Gastroesophageal sphincter (tissue), 4 donors: ENCODE results near the gene ZNF610. TPM values are rescaled to one million over a fixed set of nuclear protein-coding genes. Genes with fewer than 3 reads are reported as not detected.
A peak's percentile ranks its signal among the peaks of the same experiment; 100 is the strongest.

Experiments used
- ATAC-seq: fragments of 150-250 bp; one replicate; pipeline ENCODE4 v1.9.1; 2016; ENCODE audit warnings: mild to moderate bottlenecking, moderate library complexity
- H3K27ac ChIP-seq, 4 donors: fragments of 200-600 bp; sonication (generic) in 3 of 4; 1 replicate in 3 of 4; 2 replicates in 1 of 4; pipeline ENCODE4 v1.5.1; 2016 to 2019
- H3K27me3 ChIP-seq: fragments of 200-600 bp; sonication (generic); one replicate; pipeline ENCODE4 v1.5.1; 2019
- H3K36me3 ChIP-seq, 2 donors: fragments of 200-600 bp; sonication (generic); one replicate each; pipeline ENCODE4 v1.5.1; 2019; ENCODE audit warnings: control low read depth in 1 of 2
- H3K4me1 ChIP-seq, 3 donors: fragments of 200-600 bp; sonication (generic); 1 replicate in 2 of 3; 2 replicates in 1 of 3; pipeline ENCODE4 v1.5.1; 2016 to 2019; ENCODE audit warnings: control low read depth in 2 of 3
- H3K4me3 ChIP-seq, 2 donors: fragments of 200-600 bp; sonication (generic); one replicate each; pipeline ENCODE4 v1.5.1; 2019; ENCODE audit warnings: mild to moderate bottlenecking in 1 of 2, moderate library complexity in 1 of 2
- H3K9me3 ChIP-seq, 3 donors: fragments of 200-600 bp; sonication (generic); one replicate each; pipeline ENCODE4 v1.5.1; 2017 to 2019; ENCODE audit warnings: control low read depth in 2 of 3
- CTCF ChIP-seq, 4 experiments: fragments of 200-600 bp in 2 of 4; fragments of 450-650 bp in 2 of 4; sonication (generic) in 1 of 4; IDR thresholded peaks; one replicate each; pipeline ENCODE4 v1.5.1; 2017 to 2019; ENCODE audit warnings: antibody characterized with exemption in 4 of 4, mild to moderate bottlenecking in 2 of 4, moderate library complexity in 2 of 4
- EP300 ChIP-seq: sonication (generic); formaldehyde crosslinking; IDR thresholded peaks from one replicate; pipeline ENCODE4 v1.6.1; 2017; ENCODE audit warnings: antibody characterized with exemption, mild to moderate bottlenecking
- POLR2A ChIP-seq, 2 donors: fragments of 450-650 bp; IDR thresholded peaks; one replicate each; pipeline ENCODE4 v1.6.1; 2017; ENCODE audit warnings: antibody characterized with exemption in 2 of 2, mild to moderate bottlenecking in 2 of 2, moderate library complexity in 1 of 2
- POLR2AphosphoS5 ChIP-seq: sonication (generic); formaldehyde crosslinking; IDR thresholded peaks from one replicate; pipeline ENCODE4 v1.6.1; 2017; ENCODE audit warnings: antibody characterized with exemption
- WGBS, 2 donors: methylation state at CpG; one replicate each; pipeline ENCODE4 v1.1.5; 2018; ENCODE audit warnings: low coverage in 1 of 2; 5-methylcytosine and 5-hydroxymethylcytosine counted together
- total RNA-seq, 4 donors: library from RNA; depleted of rRNA; stranded (reverse); fragments of >200 nt; gene quantifications; one replicate each; pipeline ENCODE4 v1.1.0, GENCODE V29; 2016

ZNF610 gene
- total RNA-seq, 4 donors from 2014 or later = 1.7 to 4.7 (median 2.9) TPM

- TF ChIP-seq EP300 (no peak), POLR2AphosphoS5 (peak; percentile 81), POLR2A (IDR thresholded peaks at IDR 0.05) (peak; percentile 54 to 64), CTCF (IDR thresholded peaks at IDR 0.05) (peak in 3 of 4 experiments; percentile 21 to 36 (median 28))
- 0 to 1% methylated on average over 16 to 20 of the region's 75 CpGs for WGBS, 2 donors
- peak within 1 kb of the TSS; percentile 76 to 93 for H3K4me3 ChIP-seq
- peaks cover 0 to 11% (median 0%) of the 10 kb centered on the region in 3 donors for H3K9me3 ChIP-seq
- H3K4me1 ChIP-seq = peaks cover 0 to 21% (median 10%) of the 10 kb centered on the region in 3 donors
- peak; percentile 89 for ATAC-seq
- peaks cover 0 to 40% of the 10 kb centered on the region in 2 donors for H3K36me3 ChIP-seq
- no peaks in the 10 kb centered on the region for H3K27me3 ChIP-seq
- peak within 1 kb of the TSS; percentile 73 to 95 (median 93) for H3K27ac ChIP-seq
Observed at GRCh38 chr19:52296773-52297600, 39.1 kb upstream of the ZNF610 start, which contains the start of gene ZNF480. Gene ZNF480 (plus strand): TSS chr19:52297169. CDS start chr19:52300413, 3,244 bp downstream.

- H3K27me3 ChIP-seq = no peaks in the 10 kb centered on the region
- peak overlapping the region; percentile 57 to 76 for H3K4me3 ChIP-seq
- peaks cover 0 to 19% (median 0%) of the 10 kb centered on the region in 3 donors for H3K9me3 ChIP-seq
- 10 to 20% methylated on average over 9 to 15 of the region's 18 CpGs for WGBS, 2 donors
- H3K27ac ChIP-seq = peak overlapping the region; percentile 69 to 95 (median 93)
- peaks cover 0 to 21% (median 10%) of the 10 kb centered on the region in 3 donors for H3K4me1 ChIP-seq
- TF ChIP-seq EP300 (no peak), CTCF (IDR thresholded peaks at IDR 0.05) (no peak), POLR2AphosphoS5 (no peak), POLR2A (IDR thresholded peaks at IDR 0.05) (no peak)
- no peak for ATAC-seq
- peaks cover under 1 to 43% of the 10 kb centered on the region in 2 donors for H3K36me3 ChIP-seq
Observed at GRCh38 chr19:52297601-52298364, 38.3 kb upstream of the ZNF610 start.

GRCh38 chr19:52307275-52307674 is 28.8 kb upstream of the ZNF610 start:
- WGBS, 2 donors = 96% methylated on average over 3 of the region's 10 CpGs; no CpG with 5 or more reads in 1 of the 2 donors
- Histone ChIP-seq H3K27ac (no peak overlapping the region), H3K36me3 (peaks cover 13 to 98% of the 10 kb centered on the region in 2 donors), H3K4me1 (no peaks in the 10 kb centered on the region), H3K9me3 (peaks cover 0 to 97% (median 4%) of the 10 kb centered on the region in 3 donors), H3K4me3 (no peak overlapping the region), H3K27me3 (no peaks in the 10 kb centered on the region)
- TF ChIP-seq POLR2A (IDR thresholded peaks at IDR 0.05) (no peak), CTCF (IDR thresholded peaks at IDR 0.05) (no peak), EP300 (no peak), POLR2AphosphoS5 (no peak)
- no peak for ATAC-seq

- H3K9me3 ChIP-seq = peaks cover 7 to 100% (median 35%) of the 10 kb centered on the region in 3 donors
- H3K4me3 ChIP-seq = no peak overlapping the region
- TF ChIP-seq POLR2A (IDR thresholded peaks at IDR 0.05) = no peak
- TF ChIP-seq CTCF (IDR thresholded peaks at IDR 0.05) = no peak
- no peak for TF ChIP-seq EP300
- no peak for TF ChIP-seq POLR2AphosphoS5
- H3K36me3 ChIP-seq = peaks cover 21 to 71% of the 10 kb centered on the region in 2 donors
- 96 to 100% methylated on average over 2 to 6 of the region's 6 CpGs for WGBS, 2 donors
- no peaks in the 10 kb centered on the region for H3K4me1 ChIP-seq
- no peaks in the 10 kb centered on the region for H3K27me3 ChIP-seq
- no peak overlapping the region for H3K27ac ChIP-seq
- no peak for ATAC-seq
Observed at GRCh38 chr19:52322429-52322828, 13.6 kb upstream of the ZNF610 start.
